Measurements from ENCODE around the gene THBS4. TPM values are rescaled to one million over a fixed set of nuclear protein-coding genes. Genes with fewer than 3 reads are reported as not detected.

THBS4 gene
- total RNA-seq, 1 donor from 2014 or later = 8.8 TPM

DNA sequence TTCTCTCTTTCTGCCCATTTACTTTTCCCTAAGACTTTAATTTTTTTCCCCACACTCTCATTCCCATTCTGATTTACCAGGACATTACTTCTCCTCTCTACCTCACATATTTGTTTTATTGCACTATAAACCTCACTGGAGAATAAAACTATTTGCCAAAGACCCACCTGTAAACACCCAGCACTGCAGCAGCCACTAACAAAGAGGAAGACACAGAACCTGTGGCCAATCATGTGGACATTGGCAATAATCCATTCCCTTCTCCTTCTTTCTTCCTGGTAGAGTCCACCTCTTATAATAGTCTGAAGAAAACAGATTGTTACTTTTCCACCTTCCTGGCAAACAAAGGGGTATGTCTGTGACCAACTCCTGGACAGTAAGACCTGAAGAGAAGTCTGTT is 8.3 kb upstream of the THBS4 start:
- no peak for DNase-seq (ENCODE audit: extremely low spot score, unreplicated experiment)
- Mint-ChIP-seq H3K27me3 (peaks cover 35% of the 10 kb centered on the region), H3K9me3 (no peaks in the 10 kb centered on the region), H3K4me1 (ENCODE audit: unreplicated experiment) (no peaks in the 10 kb centered on the region), H3K36me3 (no peaks in the 10 kb centered on the region), H3K4me3 (no peak overlapping the region), H3K27ac (no peak overlapping the region)
- TF ChIP-seq, protein P1, sequence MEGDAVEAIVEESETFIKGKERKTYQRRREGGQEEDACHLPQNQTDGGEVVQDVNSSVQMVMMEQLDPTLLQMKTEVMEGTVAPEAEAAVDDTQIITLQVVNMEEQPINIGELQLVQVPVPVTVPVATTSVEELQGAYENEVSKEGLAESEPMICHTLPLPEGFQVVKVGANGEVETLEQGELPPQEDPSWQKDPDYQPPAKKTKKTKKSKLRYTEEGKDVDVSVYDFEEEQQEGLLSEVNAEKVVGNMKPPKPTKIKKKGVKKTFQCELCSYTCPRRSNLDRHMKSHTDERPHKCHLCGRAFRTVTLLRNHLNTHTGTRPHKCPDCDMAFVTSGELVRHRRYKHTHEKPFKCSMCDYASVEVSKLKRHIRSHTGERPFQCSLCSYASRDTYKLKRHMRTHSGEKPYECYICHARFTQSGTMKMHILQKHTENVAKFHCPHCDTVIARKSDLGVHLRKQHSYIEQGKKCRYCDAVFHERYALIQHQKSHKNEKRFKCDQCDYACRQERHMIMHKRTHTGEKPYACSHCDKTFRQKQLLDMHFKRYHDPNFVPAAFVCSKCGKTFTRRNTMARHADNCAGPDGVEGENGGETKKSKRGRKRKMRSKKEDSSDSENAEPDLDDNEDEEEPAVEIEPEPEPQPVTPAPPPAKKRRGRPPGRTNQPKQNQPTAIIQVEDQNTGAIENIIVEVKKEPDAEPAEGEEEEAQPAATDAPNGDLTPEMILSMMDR (conservative IDR thresholded peaks at IDR 0.05) = no peak

- DNase-seq (ENCODE audit: extremely low spot score, unreplicated experiment) = no peak
These were observed 4.0 kb upstream of the THBS4 start for GRCh38 chr5:80031109-80031508.

DNA sequence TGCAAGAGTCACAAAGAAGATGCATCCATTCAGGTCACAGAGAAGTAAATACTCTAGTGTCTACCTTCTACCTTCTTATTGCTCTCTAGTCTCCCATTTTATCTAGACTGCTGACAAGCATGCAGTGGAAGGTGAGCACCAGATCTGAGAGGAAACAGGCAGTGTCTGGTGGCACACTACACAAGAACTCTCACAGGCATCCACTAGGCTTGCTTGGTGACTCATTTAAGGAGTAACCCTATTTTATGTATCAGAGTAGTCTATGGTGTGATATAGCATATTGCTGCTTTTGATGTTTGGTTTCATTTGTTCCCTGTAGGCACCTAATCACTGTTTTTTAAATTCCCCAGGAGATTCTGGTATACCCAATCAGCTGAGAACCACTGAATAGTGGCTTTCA is 1.6 kb upstream of the THBS4 start:
- no peak for DNase-seq (ENCODE audit: extremely low spot score, unreplicated experiment)
- TF ChIP-seq, protein P1 (conservative IDR thresholded peaks at IDR 0.05) = no peak
- Mint-ChIP-seq H3K4me3 (no peak overlapping the region), H3K27me3 (peaks cover 70% of the 10 kb centered on the region), H3K36me3 (no peaks in the 10 kb centered on the region), H3K27ac (no peak overlapping the region), H3K4me1 (ENCODE audit: unreplicated experiment) (no peaks in the 10 kb centered on the region), H3K9me3 (no peaks in the 10 kb centered on the region)

More at GRCh38 chr5:80031109-80031508, 4.0 kb upstream of the THBS4 start:
- TF ChIP-seq, protein P1 (conservative IDR thresholded peaks at IDR 0.05) = no peak
- H3K27me3 Mint-ChIP-seq = peaks cover 60% of the 10 kb centered on the region
- no peaks in the 10 kb centered on the region for H3K36me3 Mint-ChIP-seq
- no peaks in the 10 kb centered on the region for H3K4me1 Mint-ChIP-seq (ENCODE audit: unreplicated experiment)
- H3K4me3 Mint-ChIP-seq = no peak overlapping the region
- no peak overlapping the region for H3K27ac Mint-ChIP-seq
- H3K9me3 Mint-ChIP-seq = no peaks in the 10 kb centered on the region

DNA sequence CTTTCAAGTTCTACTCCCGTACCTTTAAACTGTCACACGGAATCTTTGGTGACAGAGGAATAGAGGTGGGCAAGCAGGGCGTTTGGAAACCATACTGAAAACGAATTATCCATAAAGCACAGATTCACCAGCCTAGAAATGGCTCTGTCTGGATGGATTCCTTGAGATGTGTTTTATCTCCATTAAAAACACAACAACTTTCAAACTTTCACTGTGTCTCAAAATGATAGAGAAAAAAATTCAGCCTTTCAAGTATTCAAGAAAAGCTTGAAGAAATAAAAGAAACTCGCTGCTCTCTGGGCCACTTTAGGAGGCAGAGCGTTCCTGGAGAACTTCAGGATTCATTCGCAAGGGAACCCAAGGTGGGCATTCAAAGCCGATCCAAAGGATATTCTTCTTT is 589 bp upstream of the THBS4 start:
- H3K27me3 Mint-ChIP-seq = peaks cover 70% of the 10 kb centered on the region

GRCh38 chr5:80035839-80036238 is 691 bp downstream of the THBS4 start:
- Mint-ChIP-seq H3K27me3 (peaks cover 75% of the 10 kb centered on the region), H3K4me1 (ENCODE audit: unreplicated experiment) (no peaks in the 10 kb centered on the region), H3K4me3 (peak overlapping the region; percentile 76), H3K36me3 (no peaks in the 10 kb centered on the region), H3K27ac (no peak overlapping the region), H3K9me3 (no peaks in the 10 kb centered on the region)
- DNase-seq (ENCODE audit: extremely low spot score, unreplicated experiment) = no peak
- TF ChIP-seq, protein P1 (conservative IDR thresholded peaks at IDR 0.05) = no peak

More for the DNA sequence above, 589 bp upstream of the THBS4 start:
- no peaks in the 10 kb centered on the region for H3K4me1 Mint-ChIP-seq (ENCODE audit: unreplicated experiment)
- no peaks in the 10 kb centered on the region for H3K36me3 Mint-ChIP-seq
- H3K27ac Mint-ChIP-seq = no peak overlapping the region
- TF ChIP-seq, protein P1 (conservative IDR thresholded peaks at IDR 0.05) = no peak
- DNase-seq (ENCODE audit: extremely low spot score, unreplicated experiment) = no peak
- H3K9me3 Mint-ChIP-seq = no peaks in the 10 kb centered on the region
- peak overlapping the region; percentile 82 for H3K4me3 Mint-ChIP-seq

- H3K27ac Mint-ChIP-seq = no peak overlapping the region
- peaks cover 71% of the 10 kb centered on the region for H3K27me3 Mint-ChIP-seq
- TF ChIP-seq, protein P1 (conservative IDR thresholded peaks at IDR 0.05) = no peak
These were observed 1.5 kb downstream of the THBS4 start for GRCh38 chr5:80036615-80037014.

More at GRCh38 chr5:80036615-80037014, 1.5 kb downstream of the THBS4 start:
- DNase-seq (ENCODE audit: extremely low spot score, unreplicated experiment) = no peak
- H3K4me1 Mint-ChIP-seq (ENCODE audit: unreplicated experiment) = no peaks in the 10 kb centered on the region
- no peaks in the 10 kb centered on the region for H3K36me3 Mint-ChIP-seq
- no peaks in the 10 kb centered on the region for H3K9me3 Mint-ChIP-seq
- H3K4me3 Mint-ChIP-seq = peak overlapping the region; percentile 10
